Tibial nerve (tissue), 4 donors: ENCODE data around the gene PHACTR1.

Experiments used
- EP300 ChIP-seq, 2 donors: sonication (generic); formaldehyde crosslinking; IDR thresholded peaks; one replicate each; pipeline ENCODE4 v1.6.1; 2017; ENCODE audit warnings: antibody characterized with exemption in 2 of 2, mild to moderate bottlenecking in 1 of 2
- POLR2A ChIP-seq, 2 donors: fragments of 450-650 bp; IDR thresholded peaks; one replicate each; pipeline ENCODE4 v1.6.1; 2017; ENCODE audit warnings: antibody characterized with exemption in 2 of 2, mild to moderate bottlenecking in 2 of 2, moderate library complexity in 2 of 2
- TF ChIP-seq, protein P1 (sequence below), 5 experiments: fragments of 200-600 bp in 3 of 5; fragments of 450-650 bp in 2 of 5; sonication (generic) in 3 of 5; IDR thresholded peaks; one replicate each; pipeline ENCODE4 v1.5.1; 2016 to 2019; ENCODE audit warnings: antibody characterized with exemption in 5 of 5, mild to moderate bottlenecking in 3 of 5, moderate library complexity in 2 of 5

DNA sequence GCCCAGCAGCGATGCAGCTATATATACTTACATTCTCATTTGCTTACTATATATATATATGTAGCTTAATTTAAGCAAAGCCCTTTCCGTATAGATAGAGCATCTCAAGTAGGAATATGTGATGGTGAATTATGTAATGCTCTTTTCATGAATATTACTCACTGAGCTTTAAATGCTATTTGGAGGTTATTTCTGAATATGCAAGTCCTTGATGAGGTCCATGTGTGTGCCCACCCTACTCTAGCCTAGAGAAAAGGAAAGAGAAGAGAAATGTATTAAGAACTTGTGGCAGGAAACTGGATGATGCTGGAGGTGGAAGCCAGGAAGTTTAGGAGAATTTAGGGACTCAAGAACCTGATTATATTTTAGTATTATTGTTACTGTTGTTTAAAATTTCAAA is 63.2 kb downstream of the PHACTR1 start:
- TF ChIP-seq POLR2A (IDR thresholded peaks at IDR 0.05) = no peak
- TF ChIP-seq, protein P1, sequence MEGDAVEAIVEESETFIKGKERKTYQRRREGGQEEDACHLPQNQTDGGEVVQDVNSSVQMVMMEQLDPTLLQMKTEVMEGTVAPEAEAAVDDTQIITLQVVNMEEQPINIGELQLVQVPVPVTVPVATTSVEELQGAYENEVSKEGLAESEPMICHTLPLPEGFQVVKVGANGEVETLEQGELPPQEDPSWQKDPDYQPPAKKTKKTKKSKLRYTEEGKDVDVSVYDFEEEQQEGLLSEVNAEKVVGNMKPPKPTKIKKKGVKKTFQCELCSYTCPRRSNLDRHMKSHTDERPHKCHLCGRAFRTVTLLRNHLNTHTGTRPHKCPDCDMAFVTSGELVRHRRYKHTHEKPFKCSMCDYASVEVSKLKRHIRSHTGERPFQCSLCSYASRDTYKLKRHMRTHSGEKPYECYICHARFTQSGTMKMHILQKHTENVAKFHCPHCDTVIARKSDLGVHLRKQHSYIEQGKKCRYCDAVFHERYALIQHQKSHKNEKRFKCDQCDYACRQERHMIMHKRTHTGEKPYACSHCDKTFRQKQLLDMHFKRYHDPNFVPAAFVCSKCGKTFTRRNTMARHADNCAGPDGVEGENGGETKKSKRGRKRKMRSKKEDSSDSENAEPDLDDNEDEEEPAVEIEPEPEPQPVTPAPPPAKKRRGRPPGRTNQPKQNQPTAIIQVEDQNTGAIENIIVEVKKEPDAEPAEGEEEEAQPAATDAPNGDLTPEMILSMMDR (IDR thresholded peaks at IDR 0.05) = no peak
- no peak for TF ChIP-seq EP300 (IDR thresholded peaks at IDR 0.05)
